ENCODE data around the gene VEPH1. TPM values are rescaled to one million over a fixed set of nuclear protein-coding genes. Genes with fewer than 3 reads are reported as not detected.

VEPH1 gene
- total RNA-seq, 4 donors from 2014 or later: 0.07 TPM; not detected in 3

GRCh38 chr3:157472648-157473047 is 30.6 kb downstream of the VEPH1 start:
- intact Hi-C loops (cut with DNase I; ENCODE audit: low total_unique reads) (no loop called here), in situ Hi-C loops (cut with MboI; ENCODE audit: low sequenced_read_pairs in 4 of 4) (no loop called here)
- Histone ChIP-seq H3K4me3 (no peak overlapping the region), H3K27me3 (no peaks in the 10 kb centered on the region), H3K36me3 (no peaks in the 10 kb centered on the region), H3K27ac (no peak overlapping the region), H3K4me1 (no peaks in the 10 kb centered on the region), H3K9me3 (no peaks in the 10 kb centered on the region)
- ATAC-seq (no peak), DNase-seq (no peak)
- TF ChIP-seq POLR2A (IDR thresholded peaks at IDR 0.05) (no peak), CTCF (IDR thresholded peaks at IDR 0.05 in 4 of 5, conservative IDR thresholded peaks at IDR 0.05 in 1 of 5) (no peak)

- TF ChIP-seq CTCF (IDR thresholded peaks at IDR 0.05 in 4 of 5, conservative IDR thresholded peaks at IDR 0.05 in 1 of 5): no peak
- TF ChIP-seq POLR2A (IDR thresholded peaks at IDR 0.05): no peak
- no peak for DNase-seq
Measured at GRCh38 chr3:157471064-157471463, 32.2 kb downstream of the VEPH1 start.

GRCh38 chr3:157469561-157470294 is 33.5 kb downstream of the VEPH1 start:
- intact Hi-C loops (cut with DNase I; ENCODE audit: low total_unique reads): no loop called here
- no peak for TF ChIP-seq CTCF (IDR thresholded peaks at IDR 0.05 in 4 of 5, conservative IDR thresholded peaks at IDR 0.05 in 1 of 5)
- no peak for TF ChIP-seq POLR2A (IDR thresholded peaks at IDR 0.05)

More at GRCh38 chr3:157471064-157471463, 32.2 kb downstream of the VEPH1 start:
- Histone ChIP-seq H3K4me1 (no peaks in the 10 kb centered on the region), H3K4me3 (no peak overlapping the region), H3K27ac (no peak overlapping the region), H3K9me3 (no peaks in the 10 kb centered on the region), H3K36me3 (no peaks in the 10 kb centered on the region), H3K27me3 (no peaks in the 10 kb centered on the region)
- intact Hi-C loops (cut with DNase I; ENCODE audit: low total_unique reads): no loop called here
- no peak for ATAC-seq
- in situ Hi-C loops (cut with MboI; ENCODE audit: low sequenced_read_pairs in 4 of 4): no loop called here

GRCh38 chr3:157467200-157467599 is 36.0 kb downstream of the VEPH1 start:
- in situ Hi-C loops (cut with MboI; ENCODE audit: low sequenced_read_pairs in 4 of 4): no loop called here

More at GRCh38 chr3:157469561-157470294, 33.5 kb downstream of the VEPH1 start:
- no peaks in the 10 kb centered on the region for H3K27me3 ChIP-seq
- DNase-seq (no peak), ATAC-seq (no peak)
- H3K9me3 ChIP-seq: no peaks in the 10 kb centered on the region
- in situ Hi-C loops (cut with MboI; ENCODE audit: low sequenced_read_pairs in 4 of 4): no loop called here
- H3K27ac ChIP-seq: no peak overlapping the region
- no peaks in the 10 kb centered on the region for H3K4me1 ChIP-seq
- H3K4me3 ChIP-seq: no peak overlapping the region
- no peaks in the 10 kb centered on the region for H3K36me3 ChIP-seq

More at GRCh38 chr3:157467200-157467599, 36.0 kb downstream of the VEPH1 start:
- TF ChIP-seq CTCF (IDR thresholded peaks at IDR 0.05 in 4 of 5, conservative IDR thresholded peaks at IDR 0.05 in 1 of 5) (no peak), POLR2A (IDR thresholded peaks at IDR 0.05) (no peak)
- Histone ChIP-seq H3K27ac (no peak overlapping the region), H3K4me3 (no peak overlapping the region), H3K27me3 (no peaks in the 10 kb centered on the region), H3K4me1 (no peaks in the 10 kb centered on the region), H3K9me3 (no peaks in the 10 kb centered on the region), H3K36me3 (no peaks in the 10 kb centered on the region)
- DNase-seq (no peak), ATAC-seq (no peak)
- intact Hi-C loops (cut with DNase I; ENCODE audit: low total_unique reads): no loop called here

All from gastrocnemius medialis (tissue), 4 donors.